H9 (cell line): ENCODE results near the gene SLC25A36. TPM values are rescaled to one million over a fixed set of nuclear protein-coding genes. Genes with fewer than 3 reads are reported as not detected.

ENCODE experiments used
- DNase-seq: peaks from one replicate; pipeline ENCODE4 v3.0.0-alpha.2; 2017
- H2AFZ ChIP-seq: one replicate; pipeline ENCODE4 v1.6.1; 2013; ENCODE audit warnings: mild to moderate bottlenecking, low read length, control low read depth, moderate library complexity
- H2AK5ac ChIP-seq: 2 replicates; pipeline ENCODE4 v1.6.1; 2013; ENCODE audit warnings: low read length, control low read depth, mixed read lengths; ENCODE audit not compliant: insufficient read length
- H2BK120ac ChIP-seq: one replicate; pipeline ENCODE4 v1.6.1; 2013; ENCODE audit warnings: low read depth, mild to moderate bottlenecking, low read length, control low read depth, inconsistent platforms; ENCODE audit not compliant: poor library complexity, severe bottlenecking
- H2BK12ac ChIP-seq: 2 replicates; pipeline ENCODE4 v1.6.1; 2013; ENCODE audit warnings: low read length, control low read depth, mixed read lengths, low read depth; ENCODE audit not compliant: insufficient read length
- H2BK15ac ChIP-seq: 2 replicates; pipeline ENCODE4 v1.6.1; 2013; ENCODE audit warnings: low read depth, low read length, control low read depth
- H2BK20ac ChIP-seq: one replicate; pipeline ENCODE4 v1.6.1; 2013; ENCODE audit warnings: low read depth, mild to moderate bottlenecking, low read length, control low read depth, inconsistent platforms; ENCODE audit not compliant: poor library complexity, severe bottlenecking
- H2BK5ac ChIP-seq: 2 replicates; pipeline ENCODE4 v1.6.1; 2013; ENCODE audit warnings: low read length, control low read depth, mixed read lengths; ENCODE audit not compliant: insufficient read length
- H3K14ac ChIP-seq: 2 replicates; pipeline ENCODE4 v1.6.1; 2013; ENCODE audit warnings: low read length, control low read depth; ENCODE audit not compliant: insufficient read depth
- H3K18ac ChIP-seq: 2 replicates; pipeline ENCODE4 v1.6.1; 2013; ENCODE audit warnings: low read depth, mild to moderate bottlenecking, mixed read lengths, low read length, control low read depth; ENCODE audit not compliant: insufficient read length
- H3K23ac ChIP-seq: 2 replicates; pipeline ENCODE4 v1.6.1; 2013; ENCODE audit warnings: low read length, control low read depth, mixed read lengths, low read depth; ENCODE audit not compliant: insufficient read length
- H3K23me2 ChIP-seq: 2 replicates; pipeline ENCODE4 v1.6.1; 2013; ENCODE audit warnings: low read depth, mild to moderate bottlenecking, mixed read lengths, low read length, control low read depth; ENCODE audit not compliant: insufficient read length, poor library complexity, severe bottlenecking
- H3K27ac ChIP-seq: 2 replicates; pipeline ENCODE4 v1.5.1; 2013; ENCODE audit warnings: low read length, control low read depth, mixed read lengths, low read depth; ENCODE audit not compliant: insufficient read length
- H3K27me3 ChIP-seq: 2 replicates; pipeline ENCODE4 v1.6.1; 2013; ENCODE audit warnings: low read length, control low read depth, inconsistent platforms; ENCODE audit not compliant: insufficient read depth
- H3K4ac ChIP-seq: 2 replicates; pipeline ENCODE4 v1.6.1; 2013; ENCODE audit warnings: low read depth, mild to moderate bottlenecking, control low read depth, inconsistent platforms, low read length, moderate library complexity
- H3K4me1 ChIP-seq: 2 replicates; pipeline ENCODE4 v1.6.1; 2013; ENCODE audit warnings: low read length, control low read depth, inconsistent platforms; ENCODE audit not compliant: insufficient read depth
- H3K4me2 ChIP-seq: 2 replicates; pipeline ENCODE4 v1.6.1; 2013; ENCODE audit warnings: low read length, control low read depth, mixed read lengths; ENCODE audit not compliant: insufficient read length, insufficient read depth
- H3K56ac ChIP-seq: 2 replicates; pipeline ENCODE4 v1.6.1; 2013; ENCODE audit warnings: low read depth, mild to moderate bottlenecking, mixed read lengths, low read length, control low read depth; ENCODE audit not compliant: insufficient read length
- H3K79me1 ChIP-seq: 2 replicates; pipeline ENCODE4 v1.6.1; 2013; ENCODE audit warnings: low read depth, mild to moderate bottlenecking, moderate library complexity, low read length, control low read depth, inconsistent platforms; ENCODE audit not compliant: insufficient read depth, poor library complexity, severe bottlenecking
- H3K79me2 ChIP-seq: 2 replicates; pipeline ENCODE4 v1.6.1; 2013; ENCODE audit warnings: low read length, control low read depth, inconsistent platforms; ENCODE audit not compliant: insufficient read depth
- H3K9ac ChIP-seq: 2 replicates; pipeline ENCODE4 v1.6.1; 2013; ENCODE audit warnings: low read length, control low read depth, mixed read lengths; ENCODE audit not compliant: insufficient read length; ENCODE audit errors: extremely low read depth
- H3K9me3 ChIP-seq: one replicate; pipeline ENCODE4 v1.6.1; 2013; ENCODE audit warnings: low read depth, low read length, inconsistent platforms; ENCODE audit not compliant: control insufficient read depth
- H3T11ph ChIP-seq: one replicate; pipeline ENCODE4 v1.6.1; 2013; ENCODE audit warnings: mild to moderate bottlenecking, low read length, control low read depth, inconsistent platforms
- H4K20me1 ChIP-seq: one replicate; pipeline ENCODE4 v1.6.1; 2013; ENCODE audit not compliant: control insufficient read depth, insufficient read length, insufficient read depth
- H4K5ac ChIP-seq: 2 replicates; pipeline ENCODE4 v1.6.1; 2013; ENCODE audit warnings: low read depth, mild to moderate bottlenecking, mixed read lengths, low read length, control low read depth; ENCODE audit not compliant: insufficient read length
- H4K8ac ChIP-seq: replicated peaks from 2 replicates; pipeline ENCODE4 v1.6.1; 2013; ENCODE audit warnings: low read length, control low read depth, mixed read lengths, low read depth; ENCODE audit not compliant: insufficient read length
- H4K91ac ChIP-seq: 2 replicates; pipeline ENCODE4 v1.6.1; 2013; ENCODE audit warnings: low read depth, mild to moderate bottlenecking, moderate library complexity, mixed read lengths, low read length, control low read depth; ENCODE audit not compliant: insufficient read length
- H3K27ac Mint-ChIP-seq, 3 experiments: 2 replicates in 2 of 3; 3 replicates in 1 of 3; pipeline ENCODE4 v1.8.0; 2020 to 2021; ENCODE audit warnings: mixed read lengths in 3 of 3, mild to moderate bottlenecking in 1 of 3, moderate library complexity in 1 of 3
- H3K27me3 Mint-ChIP-seq: 2 replicates; pipeline ENCODE4 v1.8.0; 2021; ENCODE audit warnings: low read depth, mild to moderate bottlenecking, moderate library complexity, mixed read lengths
- H3K36me3 Mint-ChIP-seq, 3 experiments: 2 replicates in 2 of 3; 3 replicates in 1 of 3; pipeline ENCODE4 v1.8.0; 2020 to 2021; ENCODE audit warnings: low read depth in 3 of 3, mixed read lengths in 3 of 3; ENCODE audit not compliant: insufficient read depth in 1 of 3
- H3K4me1 Mint-ChIP-seq, 2 experiments: 2 replicates each; pipeline ENCODE4 v1.8.0; 2020; ENCODE audit warnings: mixed read lengths in 2 of 2
- H3K4me3 Mint-ChIP-seq, 2 experiments: 2 replicates in 1 of 2; 3 replicates in 1 of 2; pipeline ENCODE4 v1.8.0; 2020 to 2021; ENCODE audit warnings: mild to moderate bottlenecking in 2 of 2, mixed read lengths in 2 of 2, moderate library complexity in 1 of 2
- H3K9me3 Mint-ChIP-seq, 2 experiments: 2 replicates in 1 of 2; 3 replicates in 1 of 2; pipeline ENCODE4 v1.8.0; 2020; ENCODE audit warnings: mild to moderate bottlenecking in 2 of 2, mixed read lengths in 2 of 2, moderate library complexity in 1 of 2
- CTCF ChIP-seq: fragments of 200-600 bp; sonication (generic); conservative IDR thresholded peaks from 3 replicates; pipeline ENCODE4 v1.8.0; 2021; ENCODE audit warnings: antibody characterized with exemption, mild to moderate bottlenecking
- WGBS: extraction: QIAGEN DNeasy Blood & Tissue Kit; methylation state at CpG from one replicate; pipeline ENCODE4 v1.1.7; 2013; ENCODE audit warnings: missing lambda C conversion rate, low lambda C conversion rate, mixed read lengths; ENCODE audit not compliant: insufficient read length; ENCODE audit errors: extremely low coverage; 5-methylcytosine and 5-hydroxymethylcytosine counted together
- total RNA-seq: library from RNA; stranded (reverse); gene quantifications from 2 replicates; pipeline ENCODE4 v1.2.1, GENCODE V29; 2021

Gene SLC25A36
- total RNA-seq, 1 experiment from 2014 or later: 70.0 TPM

GRCh38 chr3:140955645-140956044 lies 14.0 kb downstream of the SLC25A36 start:
- H3K23me2 ChIP-seq: no peaks in the 10 kb centered on the region
- Mint-ChIP-seq H3K9me3 (no peaks in the 10 kb centered on the region), H3K27ac (no peak overlapping the region; a peak in 1 of 7 replicates), H3K36me3 (peaks cover 21 to 41% (median 25%) of the 10 kb centered on the region in 3 experiments; a peak in 6 of 7 replicates), H3K4me3 (no peak overlapping the region), H3K4me1 (peaks cover 23 to 28% of the 10 kb centered on the region in 2 experiments), H3K27me3 (no peaks in the 10 kb centered on the region)
- no peaks in the 10 kb centered on the region for H3K9me3 ChIP-seq
- no peak overlapping the region for H3K9ac ChIP-seq
- no peak for TF ChIP-seq CTCF
- H2AK5ac ChIP-seq: no peak overlapping the region
- no peak overlapping the region for H3K23ac ChIP-seq
- H3K79me1 ChIP-seq: peaks cover 3% of the 10 kb centered on the region
- no peak overlapping the region for H4K5ac ChIP-seq
- H3K56ac ChIP-seq: no peak overlapping the region
- H2BK20ac ChIP-seq: no peak overlapping the region
- H2AFZ ChIP-seq: no peak overlapping the region
- H3K18ac ChIP-seq: no peak overlapping the region
- H3T11ph ChIP-seq: no peak overlapping the region
- WGBS: no CpG with 5 or more reads among the region's 3 CpGs
- no peak overlapping the region for H2BK120ac ChIP-seq
- H2BK15ac ChIP-seq: no peak overlapping the region
- H3K79me2 ChIP-seq: peaks cover 31% of the 10 kb centered on the region; the same call in 1 of the 2 replicates
- no peak overlapping the region for H4K91ac ChIP-seq
- peaks cover 2% of the 10 kb centered on the region for H4K20me1 ChIP-seq
- H2BK5ac ChIP-seq: no peak overlapping the region
- H3K4me1 ChIP-seq: no peaks in the 10 kb centered on the region; the same call in 1 of the 2 replicates
- no peak overlapping the region for H3K4me2 ChIP-seq
- no peak overlapping the region for H2BK12ac ChIP-seq
- H3K27me3 ChIP-seq: no peaks in the 10 kb centered on the region
- no peak overlapping the region for H4K8ac ChIP-seq
- no peak overlapping the region for H3K4ac ChIP-seq
- no peak for DNase-seq
- no peak overlapping the region for H3K14ac ChIP-seq
- no peak overlapping the region for H3K27ac ChIP-seq
